Natural killer cell (primary cell): ENCODE data around the gene KIF26A. TPM values are rescaled to one million over a fixed set of nuclear protein-coding genes. Genes with fewer than 3 reads are reported as not detected.

Source experiments
- ATAC-seq, 3 donors: fragments of 150-1000 bp in 2 of 3; fragments of 200-7000 bp in 1 of 3; cut with Tn5 transposase; 1 replicate in 1 of 3; 2 replicates in 2 of 3; pipeline ENCODE4 v1.10.0; 2021; ENCODE audit warnings: mild to moderate bottlenecking in 2 of 3, moderate library complexity in 2 of 3
- DNase-seq, 2 donors: peaks; one replicate each; pipeline versions ENCODE4 v3.0.0 to v3.0.0-alpha.2; 2013 to 2021; ENCODE audit warnings: mixed read lengths in 1 of 2
- H3K27ac ChIP-seq: one replicate; pipeline ENCODE4 v1.5.1; 2013; ENCODE audit warnings: mild to moderate bottlenecking, low read length
- H3K27me3 ChIP-seq: one replicate; pipeline ENCODE4 v1.6.1; 2013; ENCODE audit warnings: low read length; ENCODE audit not compliant: control insufficient read depth, insufficient read depth
- H3K36me3 ChIP-seq: one replicate; pipeline ENCODE4 v1.6.1; 2013; ENCODE audit warnings: low read length; ENCODE audit not compliant: control insufficient read depth, insufficient read depth
- H3K4me1 ChIP-seq: one replicate; pipeline ENCODE4 v1.6.1; 2013; ENCODE audit warnings: low read length; ENCODE audit not compliant: control insufficient read depth, insufficient read depth
- H3K4me3 ChIP-seq: one replicate; pipeline ENCODE4 v1.5.1; 2013; ENCODE audit warnings: low read length
- H3K9me3 ChIP-seq: one replicate; pipeline ENCODE4 v1.6.1; 2013; ENCODE audit warnings: low read length; ENCODE audit not compliant: control insufficient read depth, insufficient read depth
- H3K27ac Mint-ChIP-seq, 2 donors: one replicate each; pipeline ENCODE4 v1.8.0; 2022; ENCODE audit warnings: mild to moderate bottlenecking in 2 of 2, mixed read lengths in 2 of 2, moderate library complexity in 1 of 2
- H3K27me3 Mint-ChIP-seq, 2 donors: one replicate each; pipeline ENCODE4 v1.8.0; 2022; ENCODE audit warnings: low read depth in 2 of 2, mixed read lengths in 2 of 2
- H3K36me3 Mint-ChIP-seq: one replicate; pipeline ENCODE4 v1.8.0; 2022; ENCODE audit warnings: mixed read lengths
- H3K4me1 Mint-ChIP-seq, 2 donors: one replicate each; pipeline ENCODE4 v1.8.0; 2022; ENCODE audit warnings: mixed read lengths in 2 of 2
- H3K4me3 Mint-ChIP-seq: one replicate; pipeline ENCODE4 v1.8.0; 2022; ENCODE audit warnings: mild to moderate bottlenecking, moderate library complexity, mixed read lengths
- H3K9me3 Mint-ChIP-seq, 2 donors: one replicate each; pipeline ENCODE4 v1.8.0; 2022; ENCODE audit warnings: mixed read lengths in 2 of 2
- WGBS: methylation state at CpG from one replicate; pipeline ENCODE4 v1.1.7; 2013; ENCODE audit warnings: missing lambda C conversion rate; ENCODE audit not compliant: insufficient coverage; 5-methylcytosine and 5-hydroxymethylcytosine counted together
- intact Hi-C: fragments of 100-400 bp; cut with micrococcal nuclease; formaldehyde crosslinking; loops from one replicate; pipeline ENCODE4 v1.14.2; 2022
- total RNA-seq, 4 donors: library from RNA; stranded (reverse); fragments of 120-200 nt in 1 of 4; gene quantifications; one replicate each; pipeline versions ENCODE4 v1.2.3 to v1.2.4, GENCODE V29; 2013 to 2022
- TF ChIP-seq, protein P1 (sequence below): fragments of 200-600 bp; IDR thresholded peaks from one replicate; pipeline ENCODE4 v1.8.0; 2022; ENCODE audit warnings: antibody characterized with exemption

KIF26A gene
- total RNA-seq, 3 donors from 2014 or later (not counting 1 experiment from before 2014, with no cell fraction given): not detected

GRCh38 chr14:104209985-104210816, 71.8 kb downstream of the KIF26A start:
- Histone ChIP-seq H3K27ac (no peak overlapping the region), H3K4me3 (no peak overlapping the region), H3K4me1 (no peaks in the 10 kb centered on the region), H3K27me3 (no peaks in the 10 kb centered on the region), H3K36me3 (no peaks in the 10 kb centered on the region), H3K9me3 (no peaks in the 10 kb centered on the region)
- intact Hi-C loops: no loop called here
- 82% methylated on average over 21 of the region's 21 CpGs for WGBS
- H3K36me3 Mint-ChIP-seq: no peaks in the 10 kb centered on the region
- TF ChIP-seq, protein P1, sequence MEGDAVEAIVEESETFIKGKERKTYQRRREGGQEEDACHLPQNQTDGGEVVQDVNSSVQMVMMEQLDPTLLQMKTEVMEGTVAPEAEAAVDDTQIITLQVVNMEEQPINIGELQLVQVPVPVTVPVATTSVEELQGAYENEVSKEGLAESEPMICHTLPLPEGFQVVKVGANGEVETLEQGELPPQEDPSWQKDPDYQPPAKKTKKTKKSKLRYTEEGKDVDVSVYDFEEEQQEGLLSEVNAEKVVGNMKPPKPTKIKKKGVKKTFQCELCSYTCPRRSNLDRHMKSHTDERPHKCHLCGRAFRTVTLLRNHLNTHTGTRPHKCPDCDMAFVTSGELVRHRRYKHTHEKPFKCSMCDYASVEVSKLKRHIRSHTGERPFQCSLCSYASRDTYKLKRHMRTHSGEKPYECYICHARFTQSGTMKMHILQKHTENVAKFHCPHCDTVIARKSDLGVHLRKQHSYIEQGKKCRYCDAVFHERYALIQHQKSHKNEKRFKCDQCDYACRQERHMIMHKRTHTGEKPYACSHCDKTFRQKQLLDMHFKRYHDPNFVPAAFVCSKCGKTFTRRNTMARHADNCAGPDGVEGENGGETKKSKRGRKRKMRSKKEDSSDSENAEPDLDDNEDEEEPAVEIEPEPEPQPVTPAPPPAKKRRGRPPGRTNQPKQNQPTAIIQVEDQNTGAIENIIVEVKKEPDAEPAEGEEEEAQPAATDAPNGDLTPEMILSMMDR: no peak
- H3K9me3 Mint-ChIP-seq: no peaks in the 10 kb centered on the region
- no peaks in the 10 kb centered on the region for H3K4me1 Mint-ChIP-seq
- DNase-seq: no peak
- no peak for ATAC-seq
- H3K4me3 Mint-ChIP-seq: no peak overlapping the region
- no peak overlapping the region for H3K27ac Mint-ChIP-seq
- H3K27me3 Mint-ChIP-seq: peaks cover 0 to 3% of the 10 kb centered on the region in 2 donors

DNA sequence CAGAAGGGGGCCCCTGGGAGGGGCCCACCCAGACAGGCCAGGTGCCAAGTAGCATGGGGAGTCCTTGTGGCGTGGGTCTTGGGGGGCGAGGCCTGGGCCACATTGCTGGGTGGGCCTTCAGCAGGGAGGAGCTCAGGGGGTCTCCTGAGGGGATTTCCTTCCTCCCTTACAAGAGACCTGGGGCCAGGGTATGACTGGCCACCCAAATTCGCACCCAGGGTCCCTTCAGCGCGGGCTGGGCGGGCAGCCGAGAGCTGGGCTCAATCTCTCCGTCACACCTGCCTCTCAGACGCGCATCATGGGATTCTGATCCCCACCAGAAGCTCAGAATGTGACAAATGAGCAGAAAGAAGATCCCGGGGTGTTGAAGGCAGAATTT, 72.4 kb downstream of the KIF26A start:
- no peaks in the 10 kb centered on the region for H3K9me3 ChIP-seq
- ATAC-seq: no peak
- no peaks in the 10 kb centered on the region for H3K36me3 Mint-ChIP-seq
- H3K36me3 ChIP-seq: no peaks in the 10 kb centered on the region
- 88% methylated on average over 11 of the region's 11 CpGs for WGBS
- H3K4me1 ChIP-seq: no peaks in the 10 kb centered on the region
- peaks cover 0 to 3% of the 10 kb centered on the region in 2 donors for H3K27me3 Mint-ChIP-seq
- H3K4me3 Mint-ChIP-seq: no peak overlapping the region
- H3K4me3 ChIP-seq: no peak overlapping the region
- DNase-seq: no peak
- H3K27ac Mint-ChIP-seq: no peak overlapping the region
- intact Hi-C loops: no loop called here
- H3K4me1 Mint-ChIP-seq: no peaks in the 10 kb centered on the region
- H3K27me3 ChIP-seq: no peaks in the 10 kb centered on the region
- no peak overlapping the region for H3K27ac ChIP-seq
- TF ChIP-seq, protein P1: no peak
- H3K9me3 Mint-ChIP-seq: no peaks in the 10 kb centered on the region

DNA sequence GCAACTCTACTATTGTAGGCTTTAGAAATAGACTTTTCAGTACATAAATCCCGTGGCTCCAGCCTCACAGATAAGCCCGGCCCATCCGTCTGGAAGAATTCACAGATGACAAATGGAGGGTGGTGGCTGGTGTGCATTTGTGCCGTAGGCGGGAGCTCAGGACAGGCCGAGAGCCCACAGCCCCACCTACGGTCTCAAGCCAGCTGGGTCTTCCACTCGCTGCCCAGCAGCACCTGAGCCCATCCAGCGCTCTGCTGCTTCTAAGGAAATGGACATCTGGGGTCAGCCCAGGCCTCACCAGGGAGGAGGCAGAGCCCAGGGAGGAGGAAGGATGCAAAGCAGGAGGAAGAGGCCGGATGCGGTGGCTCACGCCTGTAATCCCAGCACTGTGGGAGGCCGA, 72.8 kb downstream of the KIF26A start:
- WGBS: 89% methylated on average over 13 of the region's 13 CpGs
- Mint-ChIP-seq H3K36me3 (no peaks in the 10 kb centered on the region), H3K27ac (no peak overlapping the region), H3K4me1 (no peaks in the 10 kb centered on the region), H3K4me3 (no peak overlapping the region), H3K9me3 (no peaks in the 10 kb centered on the region), H3K27me3 (peaks cover 0 to 3% of the 10 kb centered on the region in 2 donors)
- H3K27ac ChIP-seq: no peak overlapping the region
- H3K4me3 ChIP-seq: no peak overlapping the region
- TF ChIP-seq, protein P1: no peak
- ATAC-seq (no peak), DNase-seq (no peak)
- intact Hi-C loops: no loop called here
- no peaks in the 10 kb centered on the region for H3K4me1 ChIP-seq
- H3K9me3 ChIP-seq: no peaks in the 10 kb centered on the region
- no peaks in the 10 kb centered on the region for H3K36me3 ChIP-seq
- no peaks in the 10 kb centered on the region for H3K27me3 ChIP-seq

DNA sequence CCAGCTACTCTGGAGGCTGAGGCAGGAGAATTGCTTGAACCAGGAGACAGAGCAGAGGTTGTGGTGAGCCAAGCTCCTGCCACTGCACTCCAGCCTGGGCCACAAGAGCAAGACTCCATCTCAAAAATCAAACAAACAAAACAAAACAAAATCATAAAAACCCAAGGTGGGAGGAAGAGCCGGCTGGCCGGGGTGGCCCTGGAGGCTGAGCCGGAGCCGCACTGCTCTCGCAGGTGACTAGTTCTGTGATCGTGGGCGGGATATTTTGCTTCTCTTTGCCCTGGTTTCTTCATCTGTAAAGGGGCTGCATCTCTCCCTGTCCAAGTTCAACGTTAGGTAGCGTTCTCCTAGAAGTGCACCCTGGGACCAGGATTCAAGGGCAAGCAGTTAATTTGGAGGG, 73.4 kb downstream of the KIF26A start:
- no peak overlapping the region for H3K27ac Mint-ChIP-seq
- no peaks in the 10 kb centered on the region for H3K9me3 Mint-ChIP-seq
- DNase-seq: no peak

More for the DNA sequence above, 73.4 kb downstream of the KIF26A start:
- no peaks in the 10 kb centered on the region for H3K9me3 ChIP-seq
- TF ChIP-seq, protein P1: no peak
- intact Hi-C loops: no loop called here
- ATAC-seq: no peak
- H3K4me1 ChIP-seq: no peaks in the 10 kb centered on the region
- no peaks in the 10 kb centered on the region for H3K4me1 Mint-ChIP-seq
- no peak overlapping the region for H3K27ac ChIP-seq
- H3K36me3 ChIP-seq: no peaks in the 10 kb centered on the region
- peaks cover 0 to 3% of the 10 kb centered on the region in 2 donors for H3K27me3 Mint-ChIP-seq
- H3K4me3 Mint-ChIP-seq: no peak overlapping the region
- 93% methylated on average over 9 of the region's 9 CpGs for WGBS
- no peaks in the 10 kb centered on the region for H3K36me3 Mint-ChIP-seq
- no peaks in the 10 kb centered on the region for H3K27me3 ChIP-seq
- H3K4me3 ChIP-seq: no peak overlapping the region
